ENCODE data around the gene CLHC1.
A peak's percentile ranks its signal among the peaks of the same experiment; 100 is the strongest.

CLHC1 gene

DNA sequence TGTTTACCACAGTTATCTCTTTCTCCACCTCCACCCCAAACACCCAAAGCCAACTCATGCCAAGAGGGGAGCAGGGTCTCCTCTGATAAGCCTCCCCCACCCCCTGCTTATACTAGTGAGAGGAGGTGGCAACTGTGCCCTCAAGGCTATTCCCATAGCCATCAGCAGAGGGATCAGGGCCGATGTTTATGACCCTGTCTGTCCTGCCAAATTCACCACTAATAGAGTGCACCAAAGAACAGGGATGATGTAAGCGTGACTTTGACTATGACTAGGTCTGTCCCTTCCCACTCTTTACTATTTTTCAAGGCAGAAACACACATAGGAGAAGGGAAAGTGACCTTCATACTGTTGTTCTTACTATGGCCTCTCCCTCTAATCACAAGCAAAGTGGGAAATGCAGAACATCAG is 74.6 kb downstream of the CLHC1 start:
- ATAC-seq (replicated peaks) (no peak), DNase-seq (no peak)
- H3K4me1 Mint-ChIP-seq = peaks cover 11 to 32% of the 10 kb centered on the region in 2 donors
- H3K27ac Mint-ChIP-seq = no peak overlapping the region
- H3K36me3 Mint-ChIP-seq = no peaks in the 10 kb centered on the region
- no peak overlapping the region for H3K4me3 Mint-ChIP-seq
- H3K9me3 Mint-ChIP-seq = no peaks in the 10 kb centered on the region
- no peaks in the 10 kb centered on the region for H3K27me3 Mint-ChIP-seq

GRCh38 chr2:55156984-55157383 is 75.1 kb downstream of the CLHC1 start:
- peaks cover 13 to 37% of the 10 kb centered on the region in 2 donors for H3K4me1 Mint-ChIP-seq
- H3K27me3 Mint-ChIP-seq = no peaks in the 10 kb centered on the region
- H3K36me3 Mint-ChIP-seq = no peaks in the 10 kb centered on the region
- DNase-seq (no peak), ATAC-seq (replicated peaks) (no peak)
- no peaks in the 10 kb centered on the region for H3K9me3 Mint-ChIP-seq
- H3K27ac Mint-ChIP-seq = no peak overlapping the region
- no peak overlapping the region for H3K4me3 Mint-ChIP-seq

DNA sequence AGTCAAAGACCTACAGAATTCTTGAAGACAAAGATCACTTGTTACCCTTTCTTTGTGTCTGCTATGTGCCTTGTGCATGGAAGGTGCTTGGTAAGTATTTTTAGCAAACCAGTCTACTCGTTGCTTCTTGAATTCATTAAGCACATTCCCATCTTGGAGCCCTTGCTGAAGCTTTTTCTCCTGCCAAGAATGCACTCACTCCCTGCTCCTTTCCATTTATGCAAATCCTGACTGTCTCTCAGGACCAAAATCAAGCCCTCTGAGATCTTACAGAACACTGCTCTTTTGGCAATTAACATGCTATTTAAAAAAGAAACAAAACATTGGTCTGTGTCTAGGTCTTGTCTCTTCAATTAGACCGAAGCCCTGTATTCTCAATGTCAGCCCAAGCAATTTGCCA is 75.8 kb downstream of the CLHC1 start:
- Mint-ChIP-seq H3K27me3 (no peaks in the 10 kb centered on the region), H3K4me1 (peaks cover 17 to 44% of the 10 kb centered on the region in 2 donors), H3K36me3 (no peaks in the 10 kb centered on the region), H3K27ac (no peak overlapping the region), H3K4me3 (no peak overlapping the region), H3K9me3 (no peaks in the 10 kb centered on the region)
- ATAC-seq (replicated peaks) (no peak), DNase-seq (no peak)

- DNase-seq (no peak), ATAC-seq (replicated peaks) (no peak)
- peaks cover 21 to 49% of the 10 kb centered on the region in 2 donors for H3K4me1 Mint-ChIP-seq
- H3K27ac Mint-ChIP-seq = no peak overlapping the region
- H3K9me3 Mint-ChIP-seq = no peaks in the 10 kb centered on the region
- H3K4me3 Mint-ChIP-seq = no peak overlapping the region
- no peaks in the 10 kb centered on the region for H3K27me3 Mint-ChIP-seq
- H3K36me3 Mint-ChIP-seq = no peaks in the 10 kb centered on the region
Observed at GRCh38 chr2:55155764-55156281, 76.3 kb downstream of the CLHC1 start.

- ATAC-seq (replicated peaks) (no peak), DNase-seq (no peak)
- no peaks in the 10 kb centered on the region for H3K9me3 Mint-ChIP-seq
- H3K4me1 Mint-ChIP-seq = peaks cover 23 to 55% of the 10 kb centered on the region in 2 donors
- no peaks in the 10 kb centered on the region for H3K27me3 Mint-ChIP-seq
- no peak overlapping the region for H3K27ac Mint-ChIP-seq
- H3K4me3 Mint-ChIP-seq = no peak overlapping the region
- H3K36me3 Mint-ChIP-seq = no peaks in the 10 kb centered on the region
Observed at GRCh38 chr2:55155206-55155605, 76.9 kb downstream of the CLHC1 start.

GRCh38 chr2:55154525-55155030 is 77.5 kb downstream of the CLHC1 start:
- H3K4me3 Mint-ChIP-seq = no peak overlapping the region

DNA sequence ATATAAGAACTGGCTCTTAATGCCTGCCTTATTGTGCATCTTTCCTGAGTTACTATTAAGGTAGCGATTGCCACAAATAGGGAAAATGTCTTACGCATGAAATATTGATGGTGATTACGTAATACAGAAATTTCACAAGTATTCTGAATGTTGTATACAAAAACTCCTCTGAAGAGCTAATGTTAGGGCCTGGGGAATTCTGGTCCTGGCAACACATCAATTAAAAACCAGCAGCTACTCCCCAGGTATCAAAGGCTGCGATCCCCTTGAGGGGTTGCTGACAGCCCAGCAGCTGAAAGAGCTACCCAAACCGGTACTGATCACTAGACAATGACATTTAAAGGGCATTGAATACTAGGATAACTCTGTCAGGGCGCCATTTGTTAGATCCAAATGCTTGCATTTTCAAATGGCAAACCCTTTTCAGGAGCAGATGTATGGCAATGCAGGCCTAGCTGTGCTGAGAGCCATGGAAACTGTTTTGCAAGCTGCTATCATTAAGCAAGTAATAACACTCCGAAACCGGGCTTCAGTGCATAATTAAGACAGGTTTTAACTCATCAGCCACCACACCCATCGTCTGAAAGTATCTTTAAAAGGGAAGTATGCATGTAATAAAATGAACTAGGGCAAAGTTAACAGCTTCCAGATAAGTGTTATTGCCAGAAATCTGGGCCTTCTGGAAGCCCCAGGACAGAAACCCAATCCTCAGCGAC is 78.4 kb downstream of the CLHC1 start:
- Mint-ChIP-seq H3K27me3 (no peaks in the 10 kb centered on the region), H3K9me3 (no peaks in the 10 kb centered on the region), H3K27ac (peak overlapping the region; percentile 20), H3K4me1 (peaks cover 27 to 57% of the 10 kb centered on the region in 2 donors), H3K4me3 (no peak overlapping the region), H3K36me3 (no peaks in the 10 kb centered on the region)
- peak; percentile 54 to 60 for ATAC-seq (replicated peaks)
- no peak for DNase-seq

More at GRCh38 chr2:55154525-55155030, 77.5 kb downstream of the CLHC1 start:
- Mint-ChIP-seq H3K4me1 (peaks cover 27 to 61% of the 10 kb centered on the region in 2 donors), H3K27me3 (no peaks in the 10 kb centered on the region), H3K9me3 (no peaks in the 10 kb centered on the region), H3K36me3 (no peaks in the 10 kb centered on the region), H3K27ac (peak overlapping the region; percentile 20)
- ATAC-seq (replicated peaks) (no peak), DNase-seq (no peak)

- no peak for DNase-seq
- no peaks in the 10 kb centered on the region for H3K36me3 Mint-ChIP-seq
- no peaks in the 10 kb centered on the region for H3K27me3 Mint-ChIP-seq
- H3K4me3 Mint-ChIP-seq = peak overlapping the region; percentile 4 to 7
- H3K4me1 Mint-ChIP-seq = peaks cover 29 to 56% of the 10 kb centered on the region in 2 donors
- ATAC-seq (replicated peaks) = peak; percentile 50 to 51
- no peaks in the 10 kb centered on the region for H3K9me3 Mint-ChIP-seq
- peak overlapping the region; percentile 89 for H3K27ac Mint-ChIP-seq
Observed at GRCh38 chr2:55152475-55153412, 79.3 kb downstream of the CLHC1 start.

GRCh38 chr2:55151733-55152433 is 80.2 kb downstream of the CLHC1 start:
- Mint-ChIP-seq H3K4me3 (peak overlapping the region in 1 of 2 donors; percentile 2), H3K4me1 (peaks cover 24 to 51% of the 10 kb centered on the region in 2 donors), H3K36me3 (no peaks in the 10 kb centered on the region), H3K27me3 (no peaks in the 10 kb centered on the region), H3K9me3 (no peaks in the 10 kb centered on the region), H3K27ac (peak overlapping the region; percentile 77)
- DNase-seq = no peak
- ATAC-seq (replicated peaks) = no peak

GRCh38 chr2:55150834-55151233 is 81.3 kb downstream of the CLHC1 start:
- no peaks in the 10 kb centered on the region for H3K36me3 Mint-ChIP-seq
- no peaks in the 10 kb centered on the region for H3K9me3 Mint-ChIP-seq
- DNase-seq (peak; percentile 58), ATAC-seq (replicated peaks) (peak; percentile 89 to 90)
- no peak overlapping the region for H3K4me3 Mint-ChIP-seq
- H3K27ac Mint-ChIP-seq = peak overlapping the region; percentile 77
- no peaks in the 10 kb centered on the region for H3K27me3 Mint-ChIP-seq
- peaks cover 24 to 51% of the 10 kb centered on the region in 2 donors for H3K4me1 Mint-ChIP-seq

- Mint-ChIP-seq H3K36me3 (no peaks in the 10 kb centered on the region), H3K4me3 (no peak overlapping the region), H3K4me1 (peaks cover 23 to 39% of the 10 kb centered on the region in 2 donors), H3K27ac (no peak overlapping the region), H3K27me3 (no peaks in the 10 kb centered on the region), H3K9me3 (no peaks in the 10 kb centered on the region)
- no peak for DNase-seq
- ATAC-seq (replicated peaks) = no peak
Observed at GRCh38 chr2:55148269-55148668, 83.8 kb downstream of the CLHC1 start.

DNA sequence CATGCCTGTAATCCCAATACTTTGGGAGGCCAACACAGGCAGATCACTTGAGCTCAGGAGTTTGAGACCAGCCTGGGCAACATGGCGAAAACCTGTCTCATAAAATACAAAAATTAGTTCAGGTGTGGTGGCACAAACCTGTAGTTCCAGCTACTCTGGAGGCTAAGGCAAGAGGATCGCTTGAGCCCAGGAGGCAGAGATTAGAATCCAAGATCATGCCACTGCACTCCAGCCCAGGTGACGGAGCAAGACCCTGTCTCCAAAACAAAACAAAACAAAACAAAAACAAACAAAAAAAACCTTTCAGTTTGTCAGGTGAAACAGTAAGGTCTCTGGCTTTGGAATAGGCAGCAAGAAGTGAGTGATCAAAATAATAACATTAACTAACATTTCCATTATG is 84.6 kb downstream of the CLHC1 start:
- Mint-ChIP-seq H3K9me3 (no peaks in the 10 kb centered on the region), H3K27ac (no peak overlapping the region), H3K36me3 (no peaks in the 10 kb centered on the region), H3K4me3 (no peak overlapping the region), H3K27me3 (no peaks in the 10 kb centered on the region), H3K4me1 (peaks cover 18 to 32% of the 10 kb centered on the region in 2 donors)
- DNase-seq (no peak), ATAC-seq (replicated peaks) (no peak)

GRCh38 chr2:55147041-55147440 is 85.1 kb downstream of the CLHC1 start:
- H3K27ac Mint-ChIP-seq = no peak overlapping the region
- no peak for DNase-seq
- no peaks in the 10 kb centered on the region for H3K27me3 Mint-ChIP-seq
- peaks cover 17 to 27% of the 10 kb centered on the region in 2 donors for H3K4me1 Mint-ChIP-seq
- H3K36me3 Mint-ChIP-seq = no peaks in the 10 kb centered on the region
- no peak for ATAC-seq (replicated peaks)
- no peak overlapping the region for H3K4me3 Mint-ChIP-seq
- no peaks in the 10 kb centered on the region for H3K9me3 Mint-ChIP-seq

- peaks cover 12 to 19% of the 10 kb centered on the region in 2 donors for H3K4me1 Mint-ChIP-seq
- no peaks in the 10 kb centered on the region for H3K36me3 Mint-ChIP-seq
- no peak for ATAC-seq (replicated peaks)
- no peak overlapping the region for H3K4me3 Mint-ChIP-seq
- H3K27ac Mint-ChIP-seq = no peak overlapping the region
- no peak for DNase-seq
- H3K9me3 Mint-ChIP-seq = no peaks in the 10 kb centered on the region
- H3K27me3 Mint-ChIP-seq = no peaks in the 10 kb centered on the region
Observed at GRCh38 chr2:55146263-55146662, 85.8 kb downstream of the CLHC1 start.
